Stomach (tissue), 9 donors: ENCODE data around the gene GMEB2. TPM values are rescaled to one million over a fixed set of nuclear protein-coding genes. Genes with fewer than 3 reads are reported as not detected.
"Not testable (repeated sequence)": the region's sequence is repeated elsewhere in the genome, so short reads cannot be mapped to it uniquely, and the experiment has no call there.

Source experiments
- DNase-seq, 2 donors: peaks; one replicate each; pipeline versions ENCODE4 v3.0.0 to v3.0.0-alpha.2; 2013 to 2019
- H3K27ac ChIP-seq, 5 donors: fragments of 200-600 bp in 4 of 5; sonication (generic) in 4 of 5; one replicate each; pipeline ENCODE4 v1.5.1; 2013 to 2019; ENCODE audit warnings: mild to moderate bottlenecking in 1 of 5, moderate library complexity in 1 of 5
- H3K27me3 ChIP-seq, 3 donors: fragments of 200-600 bp; sonication (generic); one replicate each; pipeline ENCODE4 v1.5.1; 2017 to 2019; ENCODE audit warnings: mixed run types in 1 of 3
- H3K36me3 ChIP-seq, 4 donors: fragments of 200-600 bp; sonication (generic); 1 replicate in 3 of 4; 2 replicates in 1 of 4; pipeline ENCODE4 v1.5.1; 2016 to 2019
- H3K4me1 ChIP-seq, 4 donors: fragments of 200-600 bp; sonication (generic); one replicate each; pipeline ENCODE4 v1.5.1; 2016 to 2019
- H3K4me3 ChIP-seq, 4 donors: fragments of 200-600 bp; sonication (generic) in 3 of 4; one replicate each; pipeline ENCODE4 v1.5.1; 2016 to 2019; ENCODE audit warnings: mild to moderate bottlenecking in 1 of 4
- H3K9me3 ChIP-seq, 4 donors: fragments of 200-600 bp; sonication (generic); one replicate each; pipeline ENCODE4 v1.5.1; 2016 to 2019
- EP300 ChIP-seq: sonication (generic); formaldehyde crosslinking; IDR thresholded peaks from one replicate; pipeline ENCODE4 v1.6.1; 2017; ENCODE audit warnings: antibody characterized with exemption
- POLR2A ChIP-seq, 4 donors: fragments of 450-650 bp; IDR thresholded peaks; one replicate each; pipeline ENCODE4 v1.6.1; 2016; ENCODE audit warnings: antibody characterized with exemption in 4 of 4, control low read depth in 2 of 4, mild to moderate bottlenecking in 1 of 4, moderate library complexity in 1 of 4
- POLR2AphosphoS5 ChIP-seq, 3 donors: sonication (generic); formaldehyde crosslinking; IDR thresholded peaks; one replicate each; pipeline ENCODE4 v1.6.1; 2016; ENCODE audit warnings: antibody characterized with exemption in 3 of 3
- WGBS, 5 donors: extraction: QIAGEN DNeasy Blood & Tissue Kit in 3 of 5; methylation state at CpG; one replicate each; pipeline versions ENCODE4 v1.1.5 to v1.1.7; 2013 to 2018; 5-methylcytosine and 5-hydroxymethylcytosine counted together
- intact Hi-C: fragments of 100-400 bp; cut with DNase I; formaldehyde crosslinking; loops from one replicate; pipeline ENCODE4 v1.15.1; 2023; ENCODE audit warnings: low total_unique reads
- polyA plus RNA-seq, 3 donors: library from polyadenylated mRNA; stranded (reverse); fragments of 200-250 nt; gene quantifications; one replicate each; pipeline ENCODE4 v1.2.3, GENCODE V29; 2013
- total RNA-seq, 5 donors: library from RNA; depleted of rRNA; stranded (reverse); fragments of >200 nt; gene quantifications; one replicate each; pipeline versions ENCODE4 v1.1.0 to v1.2.3, GENCODE V29; 2014 to 2016
- TF ChIP-seq, protein P1 (sequence below), 7 experiments: fragments of 450-650 bp in 4 of 7; fragments of 200-600 bp in 3 of 7; sonication (generic) in 3 of 7; IDR thresholded peaks; one replicate each; pipeline ENCODE4 v1.5.1; 2016 to 2019; ENCODE audit warnings: antibody characterized with exemption in 7 of 7, control low read depth in 2 of 7, mild to moderate bottlenecking in 1 of 7
- donor health status: healthy with polysubstance abuse.
- donor health status: Bipolar disorder and iron deficiency.
- donor health status: healthy.

Gene GMEB2
- total and polyA plus RNA-seq, 8 donors: 1.8 to 20.4 (median 7.5) TPM

DNA sequence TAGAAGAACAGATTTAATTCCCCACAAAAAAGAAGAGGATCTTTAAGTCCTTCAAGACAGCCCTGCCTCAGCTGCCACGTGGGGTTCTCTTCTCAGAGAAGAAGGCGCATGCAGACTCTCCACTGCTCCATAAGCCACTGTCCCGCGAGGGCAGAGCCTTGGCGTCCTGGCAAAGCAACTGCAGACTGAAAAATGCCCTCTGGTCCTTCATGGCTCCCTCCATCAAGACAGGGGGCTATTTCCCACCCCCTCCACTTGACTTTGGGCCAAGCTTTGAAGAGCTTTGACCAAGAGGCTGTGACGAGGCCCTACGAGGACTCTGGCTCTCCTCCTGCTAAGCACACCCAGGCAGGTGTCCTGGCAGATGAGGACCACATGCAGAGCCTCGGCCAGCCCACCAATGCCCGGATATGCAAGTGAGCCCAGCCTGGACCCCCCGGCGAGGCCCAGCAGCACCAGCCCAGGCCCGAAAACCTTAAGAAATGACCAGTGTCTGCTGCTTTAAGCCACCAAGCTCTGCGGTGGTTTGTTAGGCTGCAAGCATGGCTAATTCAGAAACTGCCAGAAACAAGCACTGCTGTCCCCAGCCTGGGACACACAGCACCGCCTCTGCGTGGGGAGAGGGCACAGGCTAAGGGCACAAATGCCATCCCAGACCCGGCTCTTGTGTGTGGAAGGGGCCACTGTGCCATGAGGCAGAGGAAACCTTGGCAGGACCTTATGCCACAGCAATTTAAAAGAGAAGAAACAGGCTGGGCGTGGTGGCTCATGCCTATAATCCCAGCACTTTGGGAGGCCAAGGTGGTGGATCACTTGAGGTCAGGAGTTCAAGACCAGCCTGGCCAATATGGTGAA, 16.1 kb downstream of the GMEB2 start:
- intact Hi-C loops: no loop called here
- peaks cover 0 to 39% (median 23%) of the 10 kb centered on the region in 4 donors for H3K36me3 ChIP-seq
- DNase-seq: no peak

DNA sequence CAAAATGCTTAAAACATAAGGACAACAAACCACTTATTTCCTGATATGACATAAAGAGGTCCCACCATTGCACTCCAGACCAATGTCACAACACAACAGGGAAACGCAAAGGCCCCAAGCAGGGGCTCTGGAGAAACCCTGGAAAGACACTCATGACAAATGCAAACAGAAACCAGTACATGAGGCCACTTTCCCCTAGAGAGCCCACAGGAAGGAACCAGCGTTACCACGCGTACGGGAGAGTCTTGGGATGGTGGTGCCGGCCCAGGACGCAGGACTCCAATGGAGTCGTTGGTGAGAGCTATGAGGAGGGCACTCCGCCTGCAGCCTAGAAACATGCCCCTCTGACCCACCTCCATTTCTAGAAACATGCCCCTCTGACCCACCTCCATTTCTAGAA, 20.2 kb downstream of the GMEB2 start:
- H3K4me3 ChIP-seq: no peak overlapping the region
- intact Hi-C loops: no loop called here
- TF ChIP-seq POLR2A (IDR thresholded peaks at IDR 0.05): no peak
- no peak for TF ChIP-seq POLR2AphosphoS5 (IDR thresholded peaks at IDR 0.05)
- TF ChIP-seq EP300: no peak
- TF ChIP-seq, protein P1, sequence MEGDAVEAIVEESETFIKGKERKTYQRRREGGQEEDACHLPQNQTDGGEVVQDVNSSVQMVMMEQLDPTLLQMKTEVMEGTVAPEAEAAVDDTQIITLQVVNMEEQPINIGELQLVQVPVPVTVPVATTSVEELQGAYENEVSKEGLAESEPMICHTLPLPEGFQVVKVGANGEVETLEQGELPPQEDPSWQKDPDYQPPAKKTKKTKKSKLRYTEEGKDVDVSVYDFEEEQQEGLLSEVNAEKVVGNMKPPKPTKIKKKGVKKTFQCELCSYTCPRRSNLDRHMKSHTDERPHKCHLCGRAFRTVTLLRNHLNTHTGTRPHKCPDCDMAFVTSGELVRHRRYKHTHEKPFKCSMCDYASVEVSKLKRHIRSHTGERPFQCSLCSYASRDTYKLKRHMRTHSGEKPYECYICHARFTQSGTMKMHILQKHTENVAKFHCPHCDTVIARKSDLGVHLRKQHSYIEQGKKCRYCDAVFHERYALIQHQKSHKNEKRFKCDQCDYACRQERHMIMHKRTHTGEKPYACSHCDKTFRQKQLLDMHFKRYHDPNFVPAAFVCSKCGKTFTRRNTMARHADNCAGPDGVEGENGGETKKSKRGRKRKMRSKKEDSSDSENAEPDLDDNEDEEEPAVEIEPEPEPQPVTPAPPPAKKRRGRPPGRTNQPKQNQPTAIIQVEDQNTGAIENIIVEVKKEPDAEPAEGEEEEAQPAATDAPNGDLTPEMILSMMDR (IDR thresholded peaks at IDR 0.05): no peak
- DNase-seq: no peak
- H3K27ac ChIP-seq: no peak overlapping the region
- 73 to 97% (median 92%) methylated on average over 9 of the region's 9 CpGs for WGBS, 5 donors
- H3K4me1 ChIP-seq: no peaks in the 10 kb centered on the region
- peaks cover 11 to 42% (median 28%) of the 10 kb centered on the region in 4 donors for H3K36me3 ChIP-seq
- H3K27me3 ChIP-seq: no peaks in the 10 kb centered on the region
- no peaks in the 10 kb centered on the region for H3K9me3 ChIP-seq

More for the DNA sequence above, 16.1 kb downstream of the GMEB2 start:
- no peaks in the 10 kb centered on the region for H3K27me3 ChIP-seq
- no peaks in the 10 kb centered on the region for H3K9me3 ChIP-seq
- WGBS, 5 donors: 89 to 94% (median 90%) methylated on average over 17 of the region's 17 CpGs
- no peaks in the 10 kb centered on the region for H3K4me1 ChIP-seq
- no peak overlapping the region for H3K4me3 ChIP-seq
- H3K27ac ChIP-seq: no peak overlapping the region
- TF ChIP-seq, protein P1 (IDR thresholded peaks at IDR 0.05): no peak
- TF ChIP-seq POLR2AphosphoS5 (IDR thresholded peaks at IDR 0.05) (no peak), EP300 (no peak), POLR2A (IDR thresholded peaks at IDR 0.05) (no peak)

DNA sequence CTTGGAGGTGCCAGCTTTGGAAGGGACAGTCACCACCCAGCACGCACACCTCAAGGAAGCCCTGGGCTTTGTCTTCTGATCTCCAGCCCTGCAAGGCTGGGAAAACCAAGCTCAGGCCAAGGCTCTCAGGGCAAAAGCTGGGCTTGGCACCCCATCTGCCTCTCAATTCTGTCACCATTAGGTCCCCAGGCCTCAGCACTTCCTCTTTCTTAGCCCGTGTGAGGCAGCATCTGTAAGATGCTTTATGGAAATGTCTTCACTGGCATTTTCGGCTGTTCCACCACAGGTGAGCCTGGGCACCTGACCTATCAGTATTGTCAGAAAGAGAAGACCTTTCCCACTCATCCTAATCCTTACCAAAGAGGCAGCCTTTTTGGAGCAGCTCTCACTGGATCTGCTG, 24.6 kb downstream of the GMEB2 start:
- no peak for TF ChIP-seq EP300
- TF ChIP-seq POLR2AphosphoS5 (IDR thresholded peaks at IDR 0.05): no peak
- TF ChIP-seq, protein P1 (IDR thresholded peaks at IDR 0.05): no peak
- no peak for TF ChIP-seq POLR2A (IDR thresholded peaks at IDR 0.05)
- 86 to 94% (median 91%) methylated on average over 3 of the region's 3 CpGs for WGBS, 5 donors
- H3K36me3 ChIP-seq: peaks cover 22 to 74% (median 71%) of the 10 kb centered on the region in 4 donors

GRCh38 chr20:63601679-63602078, 25.2 kb downstream of the GMEB2 start:
- H3K4me1 ChIP-seq, intact Hi-C loops, H3K27me3 ChIP-seq, DNase-seq, H3K27ac ChIP-seq, H3K4me3 ChIP-seq, H3K9me3 ChIP-seq: not testable (repeated sequence)
- 70 to 87% (median 75%) methylated on average over 3 to 8 of the region's 8 CpGs for WGBS, 5 donors
- H3K36me3 ChIP-seq: peaks cover 22 to 80% (median 77%) of the 10 kb centered on the region in 4 donors

More for the DNA sequence above, 24.6 kb downstream of the GMEB2 start:
- no peak overlapping the region for H3K4me3 ChIP-seq
- H3K4me1 ChIP-seq: no peaks in the 10 kb centered on the region
- no peaks in the 10 kb centered on the region for H3K9me3 ChIP-seq
- intact Hi-C loops: no loop called here
- no peaks in the 10 kb centered on the region for H3K27me3 ChIP-seq
- no peak for DNase-seq
- H3K27ac ChIP-seq: no peak overlapping the region
